ENCODE data around the gene SLC44A1.

The SLC44A1 gene

GRCh38 chr9:105345626-105346025, 101.2 kb downstream of the SLC44A1 start:
- TF ChIP-seq, protein P1, sequence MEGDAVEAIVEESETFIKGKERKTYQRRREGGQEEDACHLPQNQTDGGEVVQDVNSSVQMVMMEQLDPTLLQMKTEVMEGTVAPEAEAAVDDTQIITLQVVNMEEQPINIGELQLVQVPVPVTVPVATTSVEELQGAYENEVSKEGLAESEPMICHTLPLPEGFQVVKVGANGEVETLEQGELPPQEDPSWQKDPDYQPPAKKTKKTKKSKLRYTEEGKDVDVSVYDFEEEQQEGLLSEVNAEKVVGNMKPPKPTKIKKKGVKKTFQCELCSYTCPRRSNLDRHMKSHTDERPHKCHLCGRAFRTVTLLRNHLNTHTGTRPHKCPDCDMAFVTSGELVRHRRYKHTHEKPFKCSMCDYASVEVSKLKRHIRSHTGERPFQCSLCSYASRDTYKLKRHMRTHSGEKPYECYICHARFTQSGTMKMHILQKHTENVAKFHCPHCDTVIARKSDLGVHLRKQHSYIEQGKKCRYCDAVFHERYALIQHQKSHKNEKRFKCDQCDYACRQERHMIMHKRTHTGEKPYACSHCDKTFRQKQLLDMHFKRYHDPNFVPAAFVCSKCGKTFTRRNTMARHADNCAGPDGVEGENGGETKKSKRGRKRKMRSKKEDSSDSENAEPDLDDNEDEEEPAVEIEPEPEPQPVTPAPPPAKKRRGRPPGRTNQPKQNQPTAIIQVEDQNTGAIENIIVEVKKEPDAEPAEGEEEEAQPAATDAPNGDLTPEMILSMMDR (IDR thresholded peaks at IDR 0.05; ENCODE audit: low read depth, low read length) = no peak
- no peak for DNase-seq (ENCODE audit: low read depth in 2 of 2)
- no peak overlapping the region for H3K4me3 ChIP-seq (replicated peaks in 1 of 2; ENCODE audit: low read depth in 2 of 2, low read length in 2 of 2)

GRCh38 chr9:105346273-105346672, 101.8 kb downstream of the SLC44A1 start:
- TF ChIP-seq, protein P1 (IDR thresholded peaks at IDR 0.05; ENCODE audit: low read depth, low read length) = no peak
- H3K4me3 ChIP-seq (replicated peaks in 1 of 2; ENCODE audit: low read depth in 2 of 2, low read length in 2 of 2) = no peak overlapping the region
- DNase-seq (ENCODE audit: low read depth in 2 of 2) = no peak

DNA sequence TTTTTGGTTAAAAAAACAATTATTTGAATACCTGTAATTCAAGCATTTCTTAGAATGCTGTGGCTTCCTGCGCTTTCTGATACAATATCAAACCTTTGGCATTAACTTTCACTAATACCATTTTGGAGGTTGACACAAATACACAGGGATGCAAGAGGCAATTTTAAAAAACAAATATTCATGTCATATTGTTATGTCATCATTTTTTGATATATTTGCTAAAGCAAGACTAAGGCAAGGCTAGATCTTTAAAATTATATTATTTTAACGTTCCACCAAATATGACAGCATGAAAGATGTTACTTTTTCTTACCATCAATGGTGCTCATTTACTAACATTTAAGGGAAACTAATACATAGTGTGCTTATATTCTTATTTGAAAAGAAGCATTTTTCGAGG, 110.0 kb downstream of the SLC44A1 start:
- TF ChIP-seq, protein P1 (IDR thresholded peaks at IDR 0.05; ENCODE audit: low read depth, low read length) = no peak
- H3K4me3 ChIP-seq (replicated peaks in 1 of 2; ENCODE audit: low read depth in 2 of 2, low read length in 2 of 2) = no peak overlapping the region
- no peak for DNase-seq (ENCODE audit: low read depth in 2 of 2)

DNA sequence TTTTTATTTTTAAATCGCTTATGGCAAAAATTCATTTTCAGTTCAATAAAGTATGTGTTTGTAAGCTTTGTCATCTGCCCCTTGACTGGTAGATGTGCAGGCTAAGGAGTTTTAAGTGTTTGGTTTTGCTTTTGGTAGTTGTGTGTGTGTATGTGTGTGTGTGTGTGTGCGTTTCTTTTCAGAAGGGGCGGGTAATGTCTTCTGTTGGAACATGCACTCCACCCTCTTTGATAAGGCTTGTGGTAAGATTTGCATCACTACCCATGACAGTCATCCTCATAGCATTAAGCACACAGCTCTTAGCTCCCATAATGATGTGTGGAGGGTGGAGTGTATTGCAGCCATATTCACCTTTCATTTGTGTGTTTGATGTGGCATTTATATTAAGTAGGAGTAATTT, 111.3 kb downstream of the SLC44A1 start:
- DNase-seq (ENCODE audit: low read depth in 2 of 2) = peak; percentile 57 to 70
- H3K4me3 ChIP-seq (replicated peaks in 1 of 2; ENCODE audit: low read depth in 2 of 2, low read length in 2 of 2) = no peak overlapping the region
- TF ChIP-seq, protein P1 (IDR thresholded peaks at IDR 0.05; ENCODE audit: low read depth, low read length) = no peak

DNA sequence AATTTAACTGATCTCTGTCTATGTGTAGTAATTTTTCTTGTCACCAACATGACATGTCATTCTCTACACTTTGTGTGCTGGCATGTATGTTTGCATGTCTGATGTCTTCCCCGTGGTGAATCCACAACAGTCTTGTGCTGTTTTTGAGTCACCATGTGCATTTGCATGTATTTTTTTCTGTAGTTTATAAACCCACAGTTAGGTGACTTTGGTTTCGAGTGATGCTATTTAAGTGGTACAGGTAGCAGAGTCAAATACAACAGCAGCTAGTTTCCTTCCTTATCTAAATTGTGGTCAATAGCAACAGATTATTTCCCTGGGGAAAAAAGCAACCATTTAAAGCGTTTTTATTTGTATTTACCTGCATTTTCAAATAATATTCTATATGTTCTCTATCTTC, 113.5 kb downstream of the SLC44A1 start:
- TF ChIP-seq, protein P1 (IDR thresholded peaks at IDR 0.05; ENCODE audit: low read depth, low read length) = no peak
- no peak overlapping the region for H3K4me3 ChIP-seq (replicated peaks in 1 of 2; ENCODE audit: low read depth in 2 of 2, low read length in 2 of 2)
- DNase-seq (ENCODE audit: low read depth in 2 of 2) = no peak

GRCh38 chr9:105359892-105360291, 115.4 kb downstream of the SLC44A1 start:
- TF ChIP-seq, protein P1 (IDR thresholded peaks at IDR 0.05; ENCODE audit: low read depth, low read length) = no peak
- peak; percentile 18 to 54 for DNase-seq (ENCODE audit: low read depth in 2 of 2)
- no peak overlapping the region for H3K4me3 ChIP-seq (replicated peaks in 1 of 2; ENCODE audit: low read depth in 2 of 2, low read length in 2 of 2)

DNA sequence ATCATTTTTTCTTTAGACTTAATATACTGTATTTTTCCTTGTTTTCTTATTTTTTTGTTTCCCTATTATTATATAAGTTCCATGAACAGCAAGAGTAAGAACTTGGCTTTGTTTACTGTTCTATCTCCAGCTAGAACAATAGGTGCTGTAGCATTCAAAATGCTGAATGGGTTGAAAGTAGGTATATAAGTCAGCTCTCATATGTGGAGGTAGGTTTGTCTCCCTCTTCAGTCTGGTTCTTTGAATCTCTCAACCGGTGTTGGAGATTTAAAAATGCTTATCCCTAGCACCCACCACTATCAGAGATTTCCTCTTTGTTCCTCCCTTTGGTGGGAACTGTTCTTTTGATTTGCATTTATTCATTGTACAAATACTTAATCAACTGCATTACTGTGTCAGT, 115.9 kb downstream of the SLC44A1 start:
- no peak overlapping the region for H3K4me3 ChIP-seq (replicated peaks in 1 of 2; ENCODE audit: low read depth in 2 of 2, low read length in 2 of 2)
- TF ChIP-seq, protein P1 (IDR thresholded peaks at IDR 0.05; ENCODE audit: low read depth, low read length) = peak; percentile 9
- peak; percentile 17 to 25 for DNase-seq (ENCODE audit: low read depth in 2 of 2)
